Esophagus squamous epithelium (tissue), 4 donors: ENCODE data around the gene LRFN5.

Experiments used
- CTCF ChIP-seq, 6 experiments: fragments of 450-650 bp in 4 of 6; fragments of 200-600 bp in 2 of 6; sonication (generic) in 2 of 6; IDR thresholded peaks; one replicate each; pipeline ENCODE4 v1.5.1; 2016 to 2019; ENCODE audit warnings: antibody characterized with exemption in 6 of 6, mild to moderate bottlenecking in 4 of 6, moderate library complexity in 4 of 6
- POLR2A ChIP-seq, 4 donors: fragments of 450-650 bp; IDR thresholded peaks; one replicate each; pipeline ENCODE4 v1.6.1; 2017; ENCODE audit warnings: antibody characterized with exemption in 4 of 4, mild to moderate bottlenecking in 4 of 4, moderate library complexity in 3 of 4

GRCh38 chr14:41666301-41666700, 59.6 kb downstream of the LRFN5 start:
- TF ChIP-seq CTCF (IDR thresholded peaks at IDR 0.05) (no peak), POLR2A (IDR thresholded peaks at IDR 0.05) (no peak)
